Tibial artery (tissue), 4 donors: ENCODE results near the gene SLIT2.

Experiments
- DNase-seq, 2 donors: peaks; one replicate each; pipeline ENCODE4 v3.0.0-alpha.2; 2019
- H3K27ac ChIP-seq, 2 donors: fragments of 200-600 bp; sonication (generic) in 1 of 2; 1 replicate in 1 of 2; 2 replicates in 1 of 2; pipeline ENCODE4 v1.5.1; 2018 to 2019; ENCODE audit warnings: mild to moderate bottlenecking in 1 of 2
- H3K27me3 ChIP-seq, 2 donors: fragments of 200-600 bp; sonication (generic) in 1 of 2; one replicate each; pipeline versions ENCODE4 v1.5.1 to v1.6.0; 2016 to 2019
- H3K36me3 ChIP-seq, 3 donors: fragments of 200-600 bp; sonication (generic) in 2 of 3; one replicate each; pipeline ENCODE4 v1.5.1; 2016 to 2019; ENCODE audit warnings: mild to moderate bottlenecking in 2 of 3
- H3K4me1 ChIP-seq, 4 donors: fragments of 200-600 bp; sonication (generic) in 2 of 4; 1 replicate in 3 of 4; 2 replicates in 1 of 4; pipeline ENCODE4 v1.5.1; 2016 to 2019
- H3K4me3 ChIP-seq, 2 donors: fragments of 200-600 bp; sonication (generic) in 1 of 2; 1 replicate in 1 of 2; 2 replicates in 1 of 2; pipeline ENCODE4 v1.5.1; 2018 to 2019; ENCODE audit warnings: mild to moderate bottlenecking in 2 of 2
- H3K9me3 ChIP-seq, 3 donors: fragments of 200-600 bp; sonication (generic) in 1 of 3; one replicate each; pipeline ENCODE4 v1.5.1; 2016 to 2019
- CTCF ChIP-seq, 2 experiments: fragments of 200-600 bp in 1 of 2; fragments of 450-650 bp in 1 of 2; IDR thresholded peaks; one replicate each; pipeline ENCODE4 v1.5.1; 2017 to 2019; ENCODE audit warnings: antibody characterized with exemption in 2 of 2, mild to moderate bottlenecking in 1 of 2, moderate library complexity in 1 of 2
- intact Hi-C: fragments of 100-400 bp; cut with DNase I; formaldehyde crosslinking; loops from one replicate; pipeline ENCODE4 v1.15.0; 2023; ENCODE audit warnings: low total_unique reads

The SLIT2 gene

GRCh38 chr4:20256381-20256881 is 4.7 kb downstream of the SLIT2 start:
- Histone ChIP-seq H3K4me3 (peak overlapping the region; percentile 3 to 61), H3K36me3 (no peaks in the 10 kb centered on the region), H3K4me1 (peaks cover 0 to 42% (median 27%) of the 10 kb centered on the region in 4 donors), H3K27ac (peak overlapping the region in 1 of 2 donors; percentile 77), H3K27me3 (peaks cover 0 to 12% of the 10 kb centered on the region in 2 donors), H3K9me3 (no peaks in the 10 kb centered on the region)
- no peak for DNase-seq
- intact Hi-C loops: no loop called here
- no peak for TF ChIP-seq CTCF (IDR thresholded peaks at IDR 0.05)

- Histone ChIP-seq H3K4me1 (peaks cover 0 to 35% (median 7%) of the 10 kb centered on the region in 4 donors), H3K27me3 (peaks cover 0 to 4% of the 10 kb centered on the region in 2 donors), H3K36me3 (no peaks in the 10 kb centered on the region), H3K27ac (no peak overlapping the region), H3K9me3 (no peaks in the 10 kb centered on the region), H3K4me3 (no peak overlapping the region)
- TF ChIP-seq CTCF (IDR thresholded peaks at IDR 0.05): no peak
- intact Hi-C loops: no loop called here
- DNase-seq: no peak
Measured at GRCh38 chr4:20259707-20260106, 8.0 kb downstream of the SLIT2 start.

- no peak for TF ChIP-seq CTCF (IDR thresholded peaks at IDR 0.05)
Measured at GRCh38 chr4:20260821-20261220, 9.1 kb downstream of the SLIT2 start.

GRCh38 chr4:20262221-20262620 is 10.5 kb downstream of the SLIT2 start:
- H3K36me3 ChIP-seq: no peaks in the 10 kb centered on the region
- no peak for TF ChIP-seq CTCF (IDR thresholded peaks at IDR 0.05)
- intact Hi-C loops: no loop called here
- no peaks in the 10 kb centered on the region for H3K27me3 ChIP-seq
- no peak overlapping the region for H3K27ac ChIP-seq
- no peak overlapping the region for H3K4me3 ChIP-seq
- DNase-seq: no peak
- H3K9me3 ChIP-seq: no peaks in the 10 kb centered on the region
- H3K4me1 ChIP-seq: peaks cover 0 to 37% (median 0%) of the 10 kb centered on the region in 4 donors

More at GRCh38 chr4:20260821-20261220, 9.1 kb downstream of the SLIT2 start:
- H3K36me3 ChIP-seq: no peaks in the 10 kb centered on the region
- no peaks in the 10 kb centered on the region for H3K27me3 ChIP-seq
- no peak overlapping the region for H3K27ac ChIP-seq
- no peaks in the 10 kb centered on the region for H3K9me3 ChIP-seq
- peaks cover 0 to 27% (median 0%) of the 10 kb centered on the region in 4 donors for H3K4me1 ChIP-seq
- no peak overlapping the region for H3K4me3 ChIP-seq
- intact Hi-C loops: no loop called here
- DNase-seq: no peak

- no peak overlapping the region for H3K4me3 ChIP-seq
- intact Hi-C loops: no loop called here
- no peak for DNase-seq
- H3K36me3 ChIP-seq: no peaks in the 10 kb centered on the region
- H3K4me1 ChIP-seq: peaks cover 0 to 24% (median 0%) of the 10 kb centered on the region in 4 donors
- no peaks in the 10 kb centered on the region for H3K9me3 ChIP-seq
- no peaks in the 10 kb centered on the region for H3K27me3 ChIP-seq
- TF ChIP-seq CTCF (IDR thresholded peaks at IDR 0.05): no peak
- no peak overlapping the region for H3K27ac ChIP-seq
Measured at GRCh38 chr4:20264688-20265087, 13.0 kb downstream of the SLIT2 start.

GRCh38 chr4:20265726-20266125 is 14.0 kb downstream of the SLIT2 start:
- Histone ChIP-seq H3K27me3 (no peaks in the 10 kb centered on the region), H3K9me3 (no peaks in the 10 kb centered on the region), H3K4me3 (no peak overlapping the region), H3K27ac (peak overlapping the region; percentile 52 to 55), H3K36me3 (no peaks in the 10 kb centered on the region), H3K4me1 (peaks cover 0 to 20% (median 0%) of the 10 kb centered on the region in 4 donors)
- intact Hi-C loops: no loop called here
- no peak for TF ChIP-seq CTCF (IDR thresholded peaks at IDR 0.05)
- no peak for DNase-seq
